HL-60 (cell line): ENCODE results near the gene LRIT2.
"Not testable (repeated sequence)": the region's sequence is repeated elsewhere in the genome, so short reads cannot be mapped to it uniquely, and the experiment has no call there.

ENCODE experiments used
- DNase-seq, 2 experiments: peaks; one replicate each; pipeline ENCODE4 v3.0.0-alpha.2; 2010 to 2020; ENCODE audit warnings: low read depth in 1 of 2, low spot score in 1 of 2
- H3K27ac ChIP-seq: fragments of 250-450 bp; sonication (Bioruptor Pico); replicated peaks from 2 replicates; pipeline ENCODE4 v1.5.1; 2020; ENCODE audit warnings: mild to moderate bottlenecking, moderate library complexity
- H3K27me3 ChIP-seq: fragments of 250-450 bp; sonication (Bioruptor Pico); 2 replicates; pipeline ENCODE4 v1.5.1; 2021; ENCODE audit warnings: mild to moderate bottlenecking, moderate library complexity; ENCODE audit not compliant: insufficient read depth, poor library complexity, severe bottlenecking
- H3K4me3 ChIP-seq: replicated peaks from 2 replicates; pipeline ENCODE4 v1.5.1; 2011; ENCODE audit warnings: mild to moderate bottlenecking, control low read depth, low read length; ENCODE audit not compliant: insufficient read depth
- GABPA ChIP-seq: IDR thresholded peaks from 2 replicates; pipeline ENCODE4 v1.6.1; 2012; ENCODE audit warnings: low read depth
- TF ChIP-seq, protein P1 (sequence below): IDR thresholded peaks from one replicate; pipeline ENCODE4 v1.5.1; 2011; ENCODE audit warnings: low read length, control low read depth, inconsistent platforms; ENCODE audit not compliant: insufficient read depth

The LRIT2 gene

GRCh38 chr10:84172467-84173356 lies 52.6 kb downstream of the LRIT2 start:
- TF ChIP-seq GABPA = no peak
- TF ChIP-seq, protein P1, sequence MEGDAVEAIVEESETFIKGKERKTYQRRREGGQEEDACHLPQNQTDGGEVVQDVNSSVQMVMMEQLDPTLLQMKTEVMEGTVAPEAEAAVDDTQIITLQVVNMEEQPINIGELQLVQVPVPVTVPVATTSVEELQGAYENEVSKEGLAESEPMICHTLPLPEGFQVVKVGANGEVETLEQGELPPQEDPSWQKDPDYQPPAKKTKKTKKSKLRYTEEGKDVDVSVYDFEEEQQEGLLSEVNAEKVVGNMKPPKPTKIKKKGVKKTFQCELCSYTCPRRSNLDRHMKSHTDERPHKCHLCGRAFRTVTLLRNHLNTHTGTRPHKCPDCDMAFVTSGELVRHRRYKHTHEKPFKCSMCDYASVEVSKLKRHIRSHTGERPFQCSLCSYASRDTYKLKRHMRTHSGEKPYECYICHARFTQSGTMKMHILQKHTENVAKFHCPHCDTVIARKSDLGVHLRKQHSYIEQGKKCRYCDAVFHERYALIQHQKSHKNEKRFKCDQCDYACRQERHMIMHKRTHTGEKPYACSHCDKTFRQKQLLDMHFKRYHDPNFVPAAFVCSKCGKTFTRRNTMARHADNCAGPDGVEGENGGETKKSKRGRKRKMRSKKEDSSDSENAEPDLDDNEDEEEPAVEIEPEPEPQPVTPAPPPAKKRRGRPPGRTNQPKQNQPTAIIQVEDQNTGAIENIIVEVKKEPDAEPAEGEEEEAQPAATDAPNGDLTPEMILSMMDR = no peak
- H3K27ac ChIP-seq = no peak overlapping the region
- H3K27me3 ChIP-seq = no peaks in the 10 kb centered on the region
- no peak for DNase-seq
- no peak overlapping the region for H3K4me3 ChIP-seq

GRCh38 chr10:84171700-84172466 lies 53.5 kb downstream of the LRIT2 start:
- not testable (repeated sequence) for H3K4me3 ChIP-seq

GRCh38 chr10:84171237-84171636 lies 54.1 kb downstream of the LRIT2 start:
- H3K4me3 ChIP-seq, DNase-seq, H3K27ac ChIP-seq, H3K27me3 ChIP-seq: not testable (repeated sequence)

More at GRCh38 chr10:84171700-84172466, 53.5 kb downstream of the LRIT2 start:
- not testable (repeated sequence) for H3K27me3 ChIP-seq, H3K27ac ChIP-seq, DNase-seq
